Eye (tissue), 1 donor: Measurements from ENCODE around the gene CHRNA4.
"Not testable (repeated sequence)": the region's sequence is repeated elsewhere in the genome, so short reads cannot be mapped to it uniquely, and the experiment has no call there.

Experiments
- DNase-seq: peaks from one replicate; pipeline ENCODE4 v3.0.0-alpha.2; 2015

The CHRNA4 gene

GRCh38 chr20:63306673-63307537, 54.2 kb downstream of the CHRNA4 start:
- no peak for DNase-seq

- DNase-seq, result not testable (repeated sequence)
These were observed 55.0 kb downstream of the CHRNA4 start for GRCh38 chr20:63305933-63306672.

DNA sequence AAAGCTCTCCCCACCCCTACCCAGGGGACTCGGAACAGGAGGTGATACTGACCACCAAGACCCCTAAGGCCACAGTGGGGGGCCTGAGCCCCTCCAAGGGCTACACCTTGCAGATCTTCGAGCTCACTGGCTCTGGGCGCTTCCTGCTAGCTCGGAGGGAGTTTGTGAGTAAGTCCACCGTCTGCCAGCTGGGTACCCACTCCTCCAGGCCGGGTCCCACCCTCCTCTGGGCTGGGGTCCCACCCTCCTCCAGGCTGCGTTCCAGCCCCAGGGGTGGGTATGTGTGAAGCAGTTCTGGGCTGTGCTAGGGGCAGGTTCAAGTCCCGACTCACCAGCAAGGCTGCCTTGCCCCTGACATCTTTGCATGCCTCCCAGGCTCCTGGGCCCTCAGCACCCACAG, 55.8 kb downstream of the CHRNA4 start:
- no peak for DNase-seq

GRCh38 chr20:63303095-63303666, 58.0 kb downstream of the CHRNA4 start:
- DNase-seq, result no peak

DNA sequence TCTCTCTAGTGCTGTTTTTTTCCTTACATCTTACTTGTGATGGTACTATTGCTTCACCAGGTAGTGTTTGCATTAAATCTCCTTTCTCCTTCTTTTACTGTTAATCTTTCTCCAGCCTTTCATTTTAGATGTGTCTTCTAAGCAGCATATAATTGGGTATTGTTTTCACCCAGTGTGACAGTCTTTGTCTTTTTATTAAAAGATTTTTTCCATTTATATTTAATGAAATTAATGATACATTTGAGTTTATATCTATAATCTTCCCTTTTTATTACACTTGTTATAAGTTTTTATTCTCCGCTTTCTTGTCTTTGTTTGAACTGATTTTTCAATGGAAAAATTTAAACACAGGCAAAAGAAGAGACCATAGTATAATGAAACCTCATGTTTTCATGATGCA, 59.5 kb downstream of the CHRNA4 start:
- DNase-seq, result no peak

- no peak for DNase-seq
These were observed 62.3 kb downstream of the CHRNA4 start for GRCh38 chr20:63298731-63299312.

DNA sequence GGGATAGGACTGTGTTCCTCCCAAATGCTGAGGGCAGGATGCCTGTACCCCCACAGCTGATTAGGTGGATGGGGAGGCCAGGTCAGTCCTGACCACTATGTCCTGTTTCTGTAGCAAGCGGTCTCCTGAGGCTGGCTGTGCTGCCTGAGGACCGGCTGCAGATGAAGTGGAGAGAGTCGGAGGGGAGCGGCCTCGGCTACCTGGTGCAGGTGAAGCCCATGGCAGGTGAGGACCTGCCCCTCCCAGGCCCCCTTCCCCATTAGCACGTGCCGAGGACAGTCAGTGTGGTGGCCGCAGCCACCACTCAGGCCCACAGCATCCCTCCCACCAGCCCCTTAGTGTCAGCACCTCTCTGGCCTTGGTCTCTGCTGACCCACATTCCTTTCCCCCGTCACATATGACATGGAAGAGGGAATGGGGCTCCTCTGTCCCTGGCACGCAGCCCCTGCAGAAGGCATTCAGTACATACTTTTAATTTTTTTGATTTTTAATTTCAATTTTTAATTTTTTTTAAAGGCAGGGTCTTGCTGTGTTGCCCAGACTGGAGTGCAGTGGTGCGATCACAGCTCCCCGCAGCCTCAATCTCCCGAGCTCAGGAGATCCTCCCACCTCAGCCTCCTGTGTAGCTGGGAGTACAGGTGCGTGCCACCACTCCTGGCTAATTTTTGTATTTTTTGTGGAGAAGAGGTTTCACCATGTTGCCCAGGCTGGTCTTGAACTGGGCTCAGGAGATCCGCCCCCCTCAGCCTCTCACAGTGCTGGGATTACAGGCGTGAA, 63.2 kb downstream of the CHRNA4 start:
- no peak for DNase-seq

DNA sequence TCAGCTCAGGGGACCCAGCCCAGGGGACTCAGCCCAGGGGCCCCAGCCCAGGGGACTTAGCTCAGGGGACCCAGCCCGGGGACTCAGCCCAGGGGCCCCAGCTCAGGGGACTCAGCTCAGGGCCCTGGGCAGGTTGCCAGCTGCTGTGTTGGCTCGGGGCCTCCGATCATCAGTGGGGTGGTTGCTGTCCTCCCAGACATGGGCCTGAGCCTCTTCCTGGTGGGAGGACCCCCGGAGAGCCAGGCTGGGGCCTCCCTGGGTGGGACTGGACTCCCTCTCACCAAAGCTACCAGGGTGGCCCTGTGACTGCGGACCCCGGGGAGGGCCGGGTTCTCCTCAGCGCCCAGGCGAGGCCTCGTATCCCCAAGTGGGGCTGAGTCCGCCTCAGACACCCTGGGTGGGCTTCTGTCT, 63.8 kb downstream of the CHRNA4 start:
- DNase-seq, result no peak

DNA sequence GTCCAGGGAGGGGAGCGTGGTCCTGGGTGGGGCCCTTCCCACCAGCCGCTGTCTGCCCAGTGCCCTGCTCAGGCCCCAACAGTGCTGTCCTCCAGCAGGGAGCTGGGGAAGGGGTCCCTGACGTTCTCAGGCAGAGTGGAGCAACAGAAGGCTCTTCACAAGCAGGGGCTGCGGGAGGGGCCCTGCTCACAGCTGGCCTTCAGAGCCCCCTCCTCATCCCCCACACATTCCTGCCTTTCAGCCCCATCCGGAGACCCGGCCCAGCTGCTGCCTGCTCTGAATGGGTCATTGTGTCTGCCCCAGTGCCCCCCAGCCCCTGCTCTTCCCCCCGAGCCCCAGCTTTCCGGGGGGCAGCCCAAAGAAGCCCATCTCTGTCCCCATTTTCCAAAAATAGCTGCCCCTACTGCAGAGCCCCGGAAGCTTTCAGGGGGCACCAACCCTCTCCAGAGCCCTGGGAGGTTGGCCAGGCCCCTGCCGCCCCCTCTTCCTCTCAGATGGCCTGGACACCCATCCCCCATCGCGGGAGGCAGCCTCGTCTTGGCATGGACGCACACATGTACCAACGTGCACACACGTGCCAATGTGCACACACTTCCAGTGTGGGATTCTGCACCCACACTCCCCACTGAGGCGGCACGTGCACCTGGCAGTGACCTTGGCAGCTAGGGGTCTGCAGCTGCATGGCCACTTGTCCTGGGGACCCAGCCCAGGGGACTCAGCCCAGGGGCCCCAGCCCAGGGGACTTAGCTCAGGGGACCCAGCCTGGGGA, 64.4 kb downstream of the CHRNA4 start:
- peak; percentile 55 for DNase-seq

DNA sequence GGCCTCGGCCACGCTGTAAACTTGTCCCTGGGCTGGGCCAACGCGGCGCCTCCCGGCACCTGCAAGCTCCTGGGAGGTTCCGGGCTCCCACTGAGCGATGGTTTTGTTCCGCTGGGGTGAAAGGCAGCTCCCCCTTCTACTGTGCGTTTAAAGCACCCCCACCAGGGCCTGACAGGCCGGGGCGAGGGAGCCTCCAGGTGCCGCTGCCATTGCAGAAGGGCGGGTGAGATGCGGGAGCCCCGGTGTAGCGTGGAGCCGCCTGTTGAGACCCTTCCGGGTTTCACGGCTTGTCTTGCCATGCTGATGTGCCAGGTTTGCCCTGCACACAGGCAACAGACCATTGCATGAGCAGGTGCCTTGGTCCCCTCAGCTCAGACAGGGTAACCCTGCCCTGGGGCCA, 65.3 kb downstream of the CHRNA4 start:
- no peak for DNase-seq

- no peak for DNase-seq
These were observed 65.7 kb downstream of the CHRNA4 start for GRCh38 chr20:63295422-63295821.

DNA sequence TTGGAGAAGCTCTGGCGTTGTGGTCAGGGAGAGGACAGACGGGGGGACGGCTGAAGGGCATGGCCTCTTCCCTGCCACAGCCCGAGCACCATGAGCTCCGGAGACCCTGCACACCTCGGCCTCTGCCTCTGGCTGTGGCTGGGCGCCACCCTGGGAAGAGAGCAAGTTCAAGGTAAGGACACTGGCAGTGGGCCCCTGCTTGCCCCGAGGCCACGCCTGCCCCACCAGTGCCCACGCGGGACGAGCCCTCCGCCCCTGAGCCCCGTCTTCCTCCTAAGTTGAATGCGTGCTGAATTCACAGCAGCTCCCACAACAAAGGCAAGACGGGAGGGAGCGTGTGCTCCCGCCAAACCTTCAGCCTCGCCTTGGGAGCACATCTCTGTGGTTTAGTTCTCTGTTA, 66.1 kb downstream of the CHRNA4 start:
- no peak for DNase-seq

GRCh38 chr20:63294536-63294900, 66.6 kb downstream of the CHRNA4 start:
- DNase-seq, result no peak

GRCh38 chr20:63293871-63294535, 67.1 kb downstream of the CHRNA4 start:
- no peak for DNase-seq

DNA sequence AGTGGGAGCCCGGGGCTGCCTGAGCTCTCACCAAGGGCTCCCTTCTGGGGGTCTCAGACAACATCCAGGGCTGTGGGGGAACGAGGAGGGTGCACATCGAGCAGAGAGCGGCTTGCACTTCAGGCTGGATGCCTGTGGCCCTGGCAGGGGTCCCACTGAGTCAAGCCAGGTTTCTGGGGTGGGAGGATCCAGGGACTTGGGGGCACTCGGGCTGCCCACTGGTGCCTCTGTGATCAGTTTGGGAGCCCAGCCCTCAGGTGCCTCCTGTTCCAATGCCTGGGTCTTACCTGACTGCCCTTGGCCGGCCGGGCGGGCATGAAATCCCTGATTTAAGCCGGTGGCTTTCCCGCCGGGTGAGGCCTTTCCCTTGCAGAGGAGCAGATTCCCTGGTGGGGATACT, 67.7 kb downstream of the CHRNA4 start:
- DNase-seq, result no peak
